Esophagus squamous epithelium (tissue), 5 donors: ENCODE results near the gene SERPINB5. TPM values are rescaled to one million over a fixed set of nuclear protein-coding genes. Genes with fewer than 3 reads are reported as not detected.

Source experiments
- DNase-seq: peaks from one replicate; lab custom pipeline; 2025; lab: John Stamatoyannopoulos, UW
- H3K27ac ChIP-seq, 4 donors: fragments of 200-600 bp; sonication (generic); one replicate each; pipeline ENCODE4 v1.5.1; 2016 to 2019; ENCODE audit warnings: mild to moderate bottlenecking in 1 of 4
- H3K27me3 ChIP-seq, 4 donors: fragments of 200-600 bp; sonication (generic); 1 replicate in 3 of 4; 2 replicates in 1 of 4; pipeline versions ENCODE4 v1.5.1 to v1.6.0; 2017 to 2021; ENCODE audit warnings: antibody characterized with exemption in 1 of 4
- H3K36me3 ChIP-seq, 3 donors: fragments of 200-600 bp; sonication (generic); one replicate each; pipeline ENCODE4 v1.5.1; 2016 to 2019
- H3K4me1 ChIP-seq, 3 donors: fragments of 200-600 bp; sonication (generic); one replicate each; pipeline ENCODE4 v1.5.1; 2017 to 2019
- H3K4me3 ChIP-seq, 4 donors: fragments of 200-600 bp; sonication (generic); 1 replicate in 3 of 4; 2 replicates in 1 of 4; pipeline ENCODE4 v1.5.1; 2016 to 2019; ENCODE audit warnings: mild to moderate bottlenecking in 2 of 4, moderate library complexity in 1 of 4
- H3K9me3 ChIP-seq, 3 donors: fragments of 200-600 bp; sonication (generic); one replicate each; pipeline ENCODE4 v1.5.1; 2016 to 2019
- CTCF ChIP-seq, 6 experiments: fragments of 450-650 bp in 4 of 6; fragments of 200-600 bp in 2 of 6; sonication (generic) in 2 of 6; IDR thresholded peaks; one replicate each; pipeline ENCODE4 v1.5.1; 2016 to 2019; ENCODE audit warnings: antibody characterized with exemption in 6 of 6, mild to moderate bottlenecking in 4 of 6, moderate library complexity in 4 of 6
- POLR2A ChIP-seq, 4 donors: fragments of 450-650 bp; IDR thresholded peaks; one replicate each; pipeline ENCODE4 v1.6.1; 2017; ENCODE audit warnings: antibody characterized with exemption in 4 of 4, mild to moderate bottlenecking in 4 of 4, moderate library complexity in 3 of 4
- WGBS, 2 donors: methylation state at CpG; one replicate each; pipeline ENCODE4 v1.1.5; 2018; 5-methylcytosine and 5-hydroxymethylcytosine counted together
- intact Hi-C: fragments of 100-400 bp; cut with DNase I; formaldehyde crosslinking; loops from one replicate; pipeline ENCODE4 v1.15.0; 2022
- total RNA-seq, 4 donors: library from RNA; depleted of rRNA; stranded (reverse); fragments of >200 nt; gene quantifications; one replicate each; pipeline ENCODE4 v1.1.0, GENCODE V29; 2016
- donor health status: DM: yes; HTN: yes; CAD: no.

Gene SERPINB5, protein sequence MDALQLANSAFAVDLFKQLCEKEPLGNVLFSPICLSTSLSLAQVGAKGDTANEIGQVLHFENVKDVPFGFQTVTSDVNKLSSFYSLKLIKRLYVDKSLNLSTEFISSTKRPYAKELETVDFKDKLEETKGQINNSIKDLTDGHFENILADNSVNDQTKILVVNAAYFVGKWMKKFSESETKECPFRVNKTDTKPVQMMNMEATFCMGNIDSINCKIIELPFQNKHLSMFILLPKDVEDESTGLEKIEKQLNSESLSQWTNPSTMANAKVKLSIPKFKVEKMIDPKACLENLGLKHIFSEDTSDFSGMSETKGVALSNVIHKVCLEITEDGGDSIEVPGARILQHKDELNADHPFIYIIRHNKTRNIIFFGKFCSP
- total RNA-seq = 100 to 1,000 TPM; 204 to 363 (median 268) TPM

DNA sequence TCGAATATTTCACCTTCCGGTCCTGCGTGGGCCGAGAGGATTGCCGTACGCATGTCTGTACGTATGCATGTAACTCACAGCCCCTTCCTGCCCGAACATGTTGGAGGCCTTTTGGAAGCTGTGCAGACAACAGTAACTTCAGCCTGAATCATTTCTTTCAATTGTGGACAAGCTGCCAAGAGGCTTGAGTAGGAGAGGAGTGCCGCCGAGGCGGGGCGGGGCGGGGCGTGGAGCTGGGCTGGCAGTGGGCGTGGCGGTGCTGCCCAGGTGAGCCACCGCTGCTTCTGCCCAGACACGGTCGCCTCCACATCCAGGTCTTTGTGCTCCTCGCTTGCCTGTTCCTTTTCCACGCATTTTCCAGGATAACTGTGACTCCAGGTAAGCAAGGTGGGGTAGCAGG is at the start of gene SERPINB5:
Gene SERPINB5 (plus strand): TSS at position 291 of the 400 bp plus-strand sequence. CDS start 7,471 bp downstream, outside the sequence.
- Histone ChIP-seq H3K9me3 (no peaks in the 10 kb centered on the region), H3K4me1 (peaks cover 7 to 67% (median 9%) of the 10 kb centered on the region in 3 donors), H3K27ac (peak within 1 kb of the TSS; percentile 82 to 93 (median 89)), H3K27me3 (no peaks in the 10 kb centered on the region), H3K36me3 (peaks cover 0 to under 1% (median 0%) of the 10 kb centered on the region in 3 donors), H3K4me3 (peak within 1 kb of the TSS; percentile 40 to 63 (median 59))
- DNase-seq = no peak
- TF ChIP-seq POLR2A (IDR thresholded peaks at IDR 0.05) (peak in 3 of 4 donors; percentile 65 to 84 (median 66)), CTCF (IDR thresholded peaks at IDR 0.05) (no peak)
- WGBS, 2 donors = 36 to 44% methylated on average over 11 to 21 of the region's 21 CpGs
- intact Hi-C loops = no loop called here

- Histone ChIP-seq H3K36me3 (no peaks in the 10 kb centered on the region), H3K27ac (peak overlapping the region; percentile 79 to 90 (median 84)), H3K27me3 (no peaks in the 10 kb centered on the region), H3K4me3 (no peak overlapping the region), H3K9me3 (no peaks in the 10 kb centered on the region), H3K4me1 (peaks cover 7 to 39% (median 11%) of the 10 kb centered on the region in 3 donors)
- 40 to 46% methylated on average over 4 of the region's 4 CpGs for WGBS, 2 donors
- no peak for DNase-seq
- intact Hi-C loops = no loop called here
- TF ChIP-seq POLR2A (IDR thresholded peaks at IDR 0.05) (no peak), CTCF (IDR thresholded peaks at IDR 0.05) (no peak)
Observed at GRCh38 chr18:63427558-63427957, 49.2 kb upstream of the SERPINB5 start.

GRCh38 chr18:63430526-63430925 is 46.2 kb upstream of the SERPINB5 start:
- intact Hi-C loops = loop anchor here (10.0 kb wide), 1 partner anchor 406 kb away; no protein-coding TSS in a partner anchor
- no peak for DNase-seq
- Histone ChIP-seq H3K4me3 (no peak overlapping the region), H3K27ac (no peak overlapping the region), H3K27me3 (no peaks in the 10 kb centered on the region), H3K4me1 (peaks cover 0 to 34% (median 11%) of the 10 kb centered on the region in 3 donors), H3K36me3 (no peaks in the 10 kb centered on the region), H3K9me3 (no peaks in the 10 kb centered on the region)
- TF ChIP-seq POLR2A (IDR thresholded peaks at IDR 0.05) (no peak), CTCF (IDR thresholded peaks at IDR 0.05) (no peak)
- 65 to 77% methylated on average over 2 of the region's 2 CpGs for WGBS, 2 donors

DNA sequence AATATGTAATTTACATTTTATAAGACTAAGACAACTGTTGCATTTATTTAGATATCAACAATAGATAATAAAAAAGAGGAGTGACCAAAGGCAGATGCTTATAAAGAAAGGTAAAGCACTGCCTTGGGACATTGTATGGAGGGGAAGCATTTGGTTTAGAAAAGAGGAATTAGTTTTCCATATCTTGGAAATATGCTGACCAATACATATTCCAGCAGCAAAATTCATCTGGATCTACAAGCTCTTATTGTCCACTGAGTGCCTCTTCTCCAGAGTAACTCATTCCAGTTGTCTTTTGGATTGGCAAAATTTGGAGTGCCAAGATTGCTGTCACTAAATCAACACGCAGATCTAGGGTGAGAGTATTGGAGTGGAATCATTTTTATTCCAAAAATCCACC is 45.6 kb upstream of the SERPINB5 start:
- H3K4me3 ChIP-seq = no peak overlapping the region
- no peak overlapping the region for H3K27ac ChIP-seq
- TF ChIP-seq POLR2A (IDR thresholded peaks at IDR 0.05) (no peak), CTCF (IDR thresholded peaks at IDR 0.05) (no peak)
- H3K27me3 ChIP-seq = no peaks in the 10 kb centered on the region
- H3K4me1 ChIP-seq = peaks cover 0 to 30% (median 11%) of the 10 kb centered on the region in 3 donors
- H3K36me3 ChIP-seq = no peaks in the 10 kb centered on the region
- intact Hi-C loops = loop anchor here (10.0 kb wide), 1 partner anchor 406 kb away; no protein-coding TSS in a partner anchor
- H3K9me3 ChIP-seq = no peaks in the 10 kb centered on the region
- 69 to 80% methylated on average over 1 of the region's 1 CpG for WGBS, 2 donors
- no peak for DNase-seq

DNA sequence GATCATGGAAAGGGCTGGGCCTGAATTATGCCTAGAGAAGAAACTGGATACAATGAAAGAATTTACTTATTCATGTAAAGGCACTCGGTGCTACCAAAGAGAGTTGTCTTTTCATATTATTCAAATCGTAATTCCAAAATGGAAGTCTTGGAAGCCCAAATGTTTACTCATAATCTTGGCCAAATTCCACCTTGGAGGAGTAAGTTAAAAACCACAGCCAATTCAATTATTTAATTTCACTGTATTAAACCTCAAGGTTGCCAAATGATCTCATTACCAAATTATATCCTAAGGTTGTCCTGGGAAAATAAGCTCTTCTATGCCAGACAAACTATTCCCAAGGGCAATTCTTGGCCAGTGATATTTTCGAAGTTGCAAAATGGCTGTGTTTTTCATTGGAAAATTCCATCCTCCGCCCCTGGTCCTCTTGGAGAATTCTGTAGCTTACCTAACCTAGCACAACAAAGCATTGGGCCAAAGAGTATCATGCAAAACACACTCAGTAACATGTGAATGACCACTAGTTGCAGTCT is 43.4 kb upstream of the SERPINB5 start:
- peaks cover 0 to 12% (median 0%) of the 10 kb centered on the region in 3 donors for H3K4me1 ChIP-seq
- H3K27ac ChIP-seq = peak overlapping the region in 2 of 4 donors; percentile 33 to 39
- H3K4me3 ChIP-seq = no peak overlapping the region
- intact Hi-C loops = loop anchor here (10.0 kb wide), 1 partner anchor 409 kb away; no protein-coding TSS in a partner anchor
- DNase-seq = no peak
- H3K9me3 ChIP-seq = no peaks in the 10 kb centered on the region
- 30 to 37% methylated on average over 4 of the region's 4 CpGs for WGBS, 2 donors
- no peaks in the 10 kb centered on the region for H3K27me3 ChIP-seq
- TF ChIP-seq POLR2A (IDR thresholded peaks at IDR 0.05) = no peak
- TF ChIP-seq CTCF (IDR thresholded peaks at IDR 0.05) = no peak
- no peaks in the 10 kb centered on the region for H3K36me3 ChIP-seq
